MM.1S (cell line): Measurements from ENCODE around the gene ABHD17B.

ENCODE experiments used
- DNase-seq: peaks from one replicate; pipeline ENCODE4 v3.0.0-alpha.2; 2015
- H2AFZ ChIP-seq: fragments of 300-600 bp; sonication (generic); 2 replicates; pipeline ENCODE4 v1.6.0; 2016; ENCODE audit warnings: antibody characterized with exemption, low read length
- H3F3A ChIP-seq: fragments of 300-600 bp; sonication (generic); 2 replicates; pipeline ENCODE4 v1.6.1; 2016; ENCODE audit warnings: mild to moderate bottlenecking, antibody characterized with exemption, low read length, moderate library complexity, mixed read lengths; ENCODE audit not compliant: insufficient read depth
- H3K27ac ChIP-seq: fragments of 300-600 bp; sonication (generic); 2 replicates; pipeline ENCODE4 v1.5.1; 2016; ENCODE audit warnings: mild to moderate bottlenecking, low read length
- H3K27me3 ChIP-seq: fragments of 300-600 bp; sonication (generic); replicated peaks from 2 replicates; pipeline ENCODE4 v1.6.0; 2016; ENCODE audit warnings: low read length; ENCODE audit not compliant: insufficient read depth
- H3K36me3 ChIP-seq: fragments of 300-600 bp; sonication (generic); replicated peaks from 2 replicates; pipeline ENCODE4 v1.6.1; 2016; ENCODE audit warnings: mild to moderate bottlenecking, low read length, mixed read lengths; ENCODE audit not compliant: insufficient read depth
- H3K4me1 ChIP-seq: fragments of 300-600 bp; sonication (generic); 2 replicates; pipeline ENCODE4 v1.6.1; 2016; ENCODE audit warnings: low read length, mixed read lengths
- H3K4me2 ChIP-seq: fragments of 300-600 bp; sonication (generic); 2 replicates; pipeline ENCODE4 v1.6.0; 2016; ENCODE audit warnings: low read depth, low read length
- H3K4me3 ChIP-seq: fragments of 300-600 bp; sonication (generic); 2 replicates; pipeline ENCODE4 v1.5.1; 2016; ENCODE audit warnings: low read length, mixed read lengths
- H3K79me2 ChIP-seq: fragments of 300-600 bp; sonication (generic); 2 replicates; pipeline ENCODE4 v1.6.1; 2016; ENCODE audit warnings: mixed run types, low read length, mixed read lengths
- H3K9ac ChIP-seq: fragments of 300-600 bp; sonication (generic); 2 replicates; pipeline ENCODE4 v1.6.1; 2016; ENCODE audit warnings: low read length, mixed read lengths
- H3K9me2 ChIP-seq: fragments of 300-600 bp; sonication (generic); replicated peaks from 2 replicates; pipeline ENCODE4 v1.6.1; 2016; ENCODE audit warnings: mild to moderate bottlenecking, low read length, mixed read lengths; ENCODE audit not compliant: insufficient read depth
- H3K9me3 ChIP-seq: fragments of 300-600 bp; sonication (generic); replicated peaks from 2 replicates; pipeline ENCODE4 v1.6.1; 2016; ENCODE audit warnings: mild to moderate bottlenecking, low read length, mixed read lengths; ENCODE audit not compliant: insufficient read depth
- H4K20me1 ChIP-seq: fragments of 300-600 bp; sonication (generic); 2 replicates; pipeline ENCODE4 v1.6.1; 2016; ENCODE audit warnings: mild to moderate bottlenecking, low read length, moderate library complexity, mixed read lengths; ENCODE audit not compliant: insufficient read depth
- EZH2 ChIP-seq: fragments of 300-600 bp; sonication (generic); optimal IDR thresholded peaks from 2 replicates; pipeline ENCODE3; 2017; ENCODE audit warnings: low read depth, mild to moderate bottlenecking, antibody characterized with exemption, low read length, mixed read lengths
- EZH2phosphoT487 ChIP-seq: fragments of 300-600 bp; sonication (generic); IDR thresholded peaks from 2 replicates; pipeline ENCODE4 v1.6.1; 2018; ENCODE audit warnings: antibody characterized with exemption, low read length
- TF ChIP-seq, protein P1 (sequence below): fragments of 300-600 bp; sonication (generic); IDR thresholded peaks from 2 replicates; pipeline ENCODE4 v1.5.1; 2016; ENCODE audit warnings: antibody characterized with exemption, low read length, mixed read lengths

The ABHD17B gene

DNA sequence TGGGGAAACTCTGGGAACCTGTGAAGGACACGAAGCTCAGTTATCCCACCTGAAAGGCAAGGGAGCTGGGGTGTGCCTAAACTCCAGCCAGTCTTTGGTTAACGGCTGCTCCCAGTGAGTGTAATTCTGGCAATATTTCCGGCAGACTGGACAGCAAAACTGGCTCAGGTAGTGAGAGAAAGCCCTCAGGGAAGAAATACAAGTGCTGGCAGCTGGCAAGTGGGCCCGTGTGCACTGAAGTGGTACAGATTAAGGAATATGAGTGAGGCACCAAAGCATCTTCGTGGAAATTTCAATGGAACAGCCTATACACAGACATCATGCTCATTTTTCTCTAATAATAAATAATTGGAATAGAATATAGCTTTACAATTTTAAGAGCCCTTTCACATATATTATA, 56.2 kb downstream of the ABHD17B start:
- Histone ChIP-seq H2AFZ (no peak overlapping the region), H3K27ac (no peak overlapping the region), H3K9ac (no peak overlapping the region), H3K9me2 (no peaks in the 10 kb centered on the region), H3K36me3 (no peaks in the 10 kb centered on the region), H3K4me3 (no peak overlapping the region), H3K4me2 (no peak overlapping the region), H3K4me1 (peaks cover 6% of the 10 kb centered on the region; the same call in 1 of the 2 replicates), H3K9me3 (no peaks in the 10 kb centered on the region), H3K27me3 (no peaks in the 10 kb centered on the region), H3K79me2 (no peaks in the 10 kb centered on the region), H3F3A (peaks cover 9% of the 10 kb centered on the region; the same call in 1 of the 2 replicates), H4K20me1 (no peaks in the 10 kb centered on the region)
- no peak for DNase-seq
- TF ChIP-seq EZH2 = no peak
- TF ChIP-seq, protein P1, sequence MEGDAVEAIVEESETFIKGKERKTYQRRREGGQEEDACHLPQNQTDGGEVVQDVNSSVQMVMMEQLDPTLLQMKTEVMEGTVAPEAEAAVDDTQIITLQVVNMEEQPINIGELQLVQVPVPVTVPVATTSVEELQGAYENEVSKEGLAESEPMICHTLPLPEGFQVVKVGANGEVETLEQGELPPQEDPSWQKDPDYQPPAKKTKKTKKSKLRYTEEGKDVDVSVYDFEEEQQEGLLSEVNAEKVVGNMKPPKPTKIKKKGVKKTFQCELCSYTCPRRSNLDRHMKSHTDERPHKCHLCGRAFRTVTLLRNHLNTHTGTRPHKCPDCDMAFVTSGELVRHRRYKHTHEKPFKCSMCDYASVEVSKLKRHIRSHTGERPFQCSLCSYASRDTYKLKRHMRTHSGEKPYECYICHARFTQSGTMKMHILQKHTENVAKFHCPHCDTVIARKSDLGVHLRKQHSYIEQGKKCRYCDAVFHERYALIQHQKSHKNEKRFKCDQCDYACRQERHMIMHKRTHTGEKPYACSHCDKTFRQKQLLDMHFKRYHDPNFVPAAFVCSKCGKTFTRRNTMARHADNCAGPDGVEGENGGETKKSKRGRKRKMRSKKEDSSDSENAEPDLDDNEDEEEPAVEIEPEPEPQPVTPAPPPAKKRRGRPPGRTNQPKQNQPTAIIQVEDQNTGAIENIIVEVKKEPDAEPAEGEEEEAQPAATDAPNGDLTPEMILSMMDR = no peak
- no peak for TF ChIP-seq EZH2phosphoT487

DNA sequence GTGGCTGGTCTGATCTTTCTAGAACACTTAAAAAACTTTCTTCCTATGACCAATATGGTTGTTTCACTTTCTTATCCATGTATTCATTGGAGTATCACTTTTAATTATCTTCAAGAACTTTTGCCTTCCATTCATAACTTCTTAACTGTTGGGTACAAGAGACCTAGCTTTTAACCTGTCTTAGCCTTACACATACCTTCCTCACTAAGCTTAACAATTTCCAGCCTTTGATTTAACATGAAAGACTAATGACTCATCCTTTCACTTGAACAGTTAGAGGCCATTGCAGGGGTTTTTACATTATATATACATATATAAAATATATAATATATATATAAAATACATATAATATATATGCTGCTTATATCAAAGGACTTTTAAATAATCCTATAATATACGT, 57.9 kb downstream of the ABHD17B start:
- Histone ChIP-seq H3K27me3 (no peaks in the 10 kb centered on the region), H3K9me3 (no peaks in the 10 kb centered on the region), H3F3A (0 out of 2 replicates have a peak, but pooled peaks cover 4% of the 10 kb centered on the region), H3K79me2 (no peaks in the 10 kb centered on the region), H2AFZ (no peak overlapping the region), H4K20me1 (no peaks in the 10 kb centered on the region), H3K4me3 (no peak overlapping the region), H3K4me2 (no peak overlapping the region), H3K9me2 (no peaks in the 10 kb centered on the region), H3K27ac (no peak overlapping the region), H3K4me1 (no peaks in the 10 kb centered on the region), H3K9ac (no peak overlapping the region), H3K36me3 (no peaks in the 10 kb centered on the region)
- DNase-seq = no peak
- TF ChIP-seq EZH2phosphoT487 (no peak), EZH2 (no peak)
- TF ChIP-seq, protein P1 = no peak

DNA sequence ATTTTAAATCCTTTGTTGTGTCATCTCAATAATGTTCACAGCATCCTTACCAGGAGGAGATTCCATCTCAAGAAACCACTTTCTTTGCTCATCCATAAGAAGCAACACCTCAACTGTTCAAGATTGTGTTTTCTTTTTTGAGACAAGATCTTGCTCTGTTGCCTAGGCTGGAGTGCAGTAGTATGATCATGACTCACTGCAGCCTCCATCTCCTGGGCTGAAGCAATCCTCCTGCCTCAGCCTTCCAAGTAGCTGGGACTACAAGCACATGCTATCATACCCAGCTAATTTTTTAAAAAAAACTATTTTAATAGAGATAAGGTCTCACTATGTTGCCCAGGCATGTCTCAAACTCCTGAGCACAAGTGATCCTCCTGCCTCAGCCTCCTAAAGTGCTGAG, 60.0 kb downstream of the ABHD17B start:
- Histone ChIP-seq H3K9me2 (no peaks in the 10 kb centered on the region), H3K27me3 (no peaks in the 10 kb centered on the region), H3K79me2 (no peaks in the 10 kb centered on the region), H2AFZ (no peak overlapping the region), H3K27ac (no peak overlapping the region), H3K4me2 (no peak overlapping the region), H3K4me3 (no peak overlapping the region), H3K36me3 (no peaks in the 10 kb centered on the region), H4K20me1 (no peaks in the 10 kb centered on the region), H3K9ac (no peak overlapping the region), H3K4me1 (no peaks in the 10 kb centered on the region), H3K9me3 (no peaks in the 10 kb centered on the region), H3F3A (no peaks in the 10 kb centered on the region)
- no peak for DNase-seq
- TF ChIP-seq, protein P1 = no peak
- TF ChIP-seq EZH2phosphoT487 (no peak), EZH2 (no peak)
